Stomach smooth muscle (tissue), 2 donors: Measurements from ENCODE around the gene PPP4R4.
A peak's percentile ranks its signal among the peaks of the same experiment; 100 is the strongest.

Experiments used
- H3K27ac ChIP-seq: one replicate; pipeline ENCODE4 v1.7.0; 2013; ENCODE audit warnings: mild to moderate bottlenecking, low read length, inconsistent platforms
- H3K27me3 ChIP-seq, 2 donors: one replicate each; pipeline ENCODE4 v1.7.0; 2013; ENCODE audit warnings: low read length in 2 of 2; ENCODE audit not compliant: insufficient read depth in 2 of 2, control insufficient read depth in 1 of 2
- H3K36me3 ChIP-seq, 2 donors: one replicate each; pipeline ENCODE4 v1.7.0; 2013; ENCODE audit warnings: low read length in 2 of 2; ENCODE audit not compliant: control insufficient read depth in 2 of 2, insufficient read depth in 2 of 2
- H3K4me1 ChIP-seq: one replicate; pipeline ENCODE4 v1.7.0; 2013; ENCODE audit warnings: low read length; ENCODE audit not compliant: control insufficient read depth, insufficient read depth
- H3K4me3 ChIP-seq, 2 donors: one replicate each; pipeline ENCODE4 v1.7.0; 2013; ENCODE audit warnings: low read length in 2 of 2
- H3K9ac ChIP-seq, 2 donors: one replicate each; pipeline ENCODE4 v1.7.0; 2013; ENCODE audit warnings: low read length in 2 of 2, mild to moderate bottlenecking in 1 of 2
- H3K9me3 ChIP-seq, 2 donors: one replicate each; pipeline ENCODE4 v1.7.0; 2013; ENCODE audit warnings: low read length in 2 of 2; ENCODE audit not compliant: control insufficient read depth in 2 of 2
- donor health status: healthy.
- donor health status: Pancreatic carcinoma.

Gene PPP4R4

GRCh38 chr14:94164685-94165431 lies 9.3 kb upstream of the PPP4R4 start:
- Histone ChIP-seq H3K4me3 (no peak overlapping the region), H3K27me3 (peaks cover 5 to 16% of the 10 kb centered on the region in 2 donors), H3K36me3 (no peaks in the 10 kb centered on the region), H3K9ac (no peak overlapping the region), H3K27ac (no peak overlapping the region), H3K9me3 (no peaks in the 10 kb centered on the region), H3K4me1 (no peaks in the 10 kb centered on the region)

DNA sequence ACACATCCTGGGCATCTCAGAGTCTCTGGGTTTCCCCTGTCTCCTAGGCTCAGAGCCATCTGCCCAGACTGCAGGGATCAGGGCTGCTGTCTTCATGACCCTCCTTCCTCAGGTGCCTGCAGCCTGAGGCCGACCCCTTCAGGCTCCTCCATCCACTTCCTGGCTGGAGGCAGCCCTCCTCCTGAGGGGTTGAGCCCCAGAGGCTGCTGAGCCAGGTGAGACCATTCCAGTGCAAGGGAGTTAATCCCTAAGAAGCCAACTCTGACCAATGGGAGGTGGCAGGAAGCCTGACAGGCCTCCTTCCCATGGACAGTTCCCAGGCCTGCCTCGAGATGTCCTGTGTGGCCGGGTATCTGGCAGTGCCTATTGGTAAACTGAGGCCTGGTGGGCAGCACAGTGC lies 8.4 kb upstream of the PPP4R4 start:
- H3K4me1 ChIP-seq, result no peaks in the 10 kb centered on the region
- peaks cover 5 to 16% of the 10 kb centered on the region in 2 donors for H3K27me3 ChIP-seq
- H3K9me3 ChIP-seq, result no peaks in the 10 kb centered on the region
- no peaks in the 10 kb centered on the region for H3K36me3 ChIP-seq
- H3K9ac ChIP-seq, result no peak overlapping the region
- no peak overlapping the region for H3K27ac ChIP-seq
- H3K4me3 ChIP-seq, result no peak overlapping the region

GRCh38 chr14:94170136-94170535 lies 4.0 kb upstream of the PPP4R4 start:
- Histone ChIP-seq H3K27me3 (peaks cover 21 to 33% of the 10 kb centered on the region in 2 donors), H3K9me3 (no peaks in the 10 kb centered on the region), H3K4me3 (no peak overlapping the region), H3K36me3 (no peaks in the 10 kb centered on the region), H3K27ac (no peak overlapping the region), H3K9ac (no peak overlapping the region), H3K4me1 (peaks cover 12% of the 10 kb centered on the region)

DNA sequence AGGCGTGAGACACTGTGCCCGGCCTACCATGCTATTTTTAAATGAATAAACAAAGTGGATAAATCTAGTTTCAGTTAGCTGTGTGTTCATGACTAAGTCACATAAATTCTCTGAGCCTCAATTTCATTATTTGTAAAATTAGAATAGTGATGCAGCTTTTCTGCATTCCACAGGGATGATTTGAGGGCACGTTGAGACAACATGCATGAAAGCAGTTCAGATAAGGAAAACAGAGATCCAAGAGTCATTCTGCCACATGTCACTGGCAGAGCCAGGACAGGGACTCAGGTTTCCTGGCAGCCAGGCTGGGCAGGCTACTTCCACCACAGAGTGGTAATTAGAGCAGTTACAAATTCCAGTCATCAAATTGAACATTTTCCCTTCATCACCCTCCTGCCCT lies 2.9 kb upstream of the PPP4R4 start:
- Histone ChIP-seq H3K27me3 (peaks cover 21 to 37% of the 10 kb centered on the region in 2 donors), H3K4me1 (peaks cover 14% of the 10 kb centered on the region), H3K27ac (no peak overlapping the region), H3K4me3 (no peak overlapping the region), H3K9ac (no peak overlapping the region), H3K9me3 (no peaks in the 10 kb centered on the region), H3K36me3 (no peaks in the 10 kb centered on the region)

DNA sequence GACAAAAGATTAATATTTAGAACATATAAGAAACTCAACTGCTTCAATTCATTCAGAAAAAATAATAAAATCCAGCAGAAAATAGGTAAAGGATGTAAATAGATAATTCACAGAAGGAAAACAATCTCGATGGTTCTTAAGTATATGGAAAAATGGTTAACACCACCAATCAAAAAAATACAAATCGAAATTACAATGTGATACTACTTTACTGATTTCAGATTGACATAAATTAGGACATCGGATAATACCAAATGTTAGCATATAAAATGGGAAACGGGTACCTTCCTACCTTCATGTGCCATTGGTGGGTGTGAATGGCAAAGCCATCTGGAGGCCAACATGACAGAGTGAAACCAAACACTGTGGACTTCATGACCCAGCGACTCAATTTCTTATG lies 1.6 kb upstream of the PPP4R4 start:
- Histone ChIP-seq H3K9me3 (no peaks in the 10 kb centered on the region), H3K27ac (no peak overlapping the region), H3K27me3 (peaks cover 17 to 50% of the 10 kb centered on the region in 2 donors), H3K36me3 (no peaks in the 10 kb centered on the region), H3K4me1 (peaks cover 14% of the 10 kb centered on the region), H3K9ac (no peak overlapping the region), H3K4me3 (no peak overlapping the region)

DNA sequence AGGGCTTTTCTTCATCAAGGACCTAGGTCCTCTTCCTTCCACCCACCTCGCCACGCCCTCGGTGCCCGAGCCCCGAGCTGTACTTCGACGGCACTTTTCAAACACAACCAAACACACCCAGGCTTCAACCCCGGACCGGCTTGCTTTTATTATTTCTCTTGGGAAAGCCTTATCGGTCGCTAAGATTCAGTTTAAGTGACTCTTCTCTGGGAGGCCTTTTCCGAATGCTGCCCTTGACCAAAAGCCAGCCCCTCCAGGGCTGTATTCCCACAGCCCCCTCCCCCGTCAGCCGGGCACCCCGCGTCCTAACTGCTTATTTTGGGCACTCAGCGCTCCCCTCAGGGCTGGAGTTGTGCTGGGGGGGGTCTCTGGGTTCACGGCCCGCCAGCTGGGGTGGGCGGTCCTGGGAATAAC lies 644 bp upstream of the PPP4R4 start:
- Histone ChIP-seq H3K36me3 (no peaks in the 10 kb centered on the region), H3K9me3 (no peaks in the 10 kb centered on the region), H3K9ac (peak overlapping the region in 1 of 2 donors; percentile 32), H3K4me3 (peak overlapping the region; percentile 58 to 68), H3K27me3 (peaks cover 17 to 55% of the 10 kb centered on the region in 2 donors), H3K27ac (no peak overlapping the region), H3K4me1 (peaks cover 14% of the 10 kb centered on the region)

- Histone ChIP-seq H3K36me3 (no peaks in the 10 kb centered on the region), H3K9me3 (no peaks in the 10 kb centered on the region), H3K4me3 (peak overlapping the region; percentile 13 to 67), H3K27ac (no peak overlapping the region), H3K4me1 (peaks cover 14% of the 10 kb centered on the region), H3K9ac (no peak overlapping the region), H3K27me3 (peaks cover 20 to 60% of the 10 kb centered on the region in 2 donors)
Measured at GRCh38 chr14:94174604-94175010, 485 bp downstream of the PPP4R4 start.

DNA sequence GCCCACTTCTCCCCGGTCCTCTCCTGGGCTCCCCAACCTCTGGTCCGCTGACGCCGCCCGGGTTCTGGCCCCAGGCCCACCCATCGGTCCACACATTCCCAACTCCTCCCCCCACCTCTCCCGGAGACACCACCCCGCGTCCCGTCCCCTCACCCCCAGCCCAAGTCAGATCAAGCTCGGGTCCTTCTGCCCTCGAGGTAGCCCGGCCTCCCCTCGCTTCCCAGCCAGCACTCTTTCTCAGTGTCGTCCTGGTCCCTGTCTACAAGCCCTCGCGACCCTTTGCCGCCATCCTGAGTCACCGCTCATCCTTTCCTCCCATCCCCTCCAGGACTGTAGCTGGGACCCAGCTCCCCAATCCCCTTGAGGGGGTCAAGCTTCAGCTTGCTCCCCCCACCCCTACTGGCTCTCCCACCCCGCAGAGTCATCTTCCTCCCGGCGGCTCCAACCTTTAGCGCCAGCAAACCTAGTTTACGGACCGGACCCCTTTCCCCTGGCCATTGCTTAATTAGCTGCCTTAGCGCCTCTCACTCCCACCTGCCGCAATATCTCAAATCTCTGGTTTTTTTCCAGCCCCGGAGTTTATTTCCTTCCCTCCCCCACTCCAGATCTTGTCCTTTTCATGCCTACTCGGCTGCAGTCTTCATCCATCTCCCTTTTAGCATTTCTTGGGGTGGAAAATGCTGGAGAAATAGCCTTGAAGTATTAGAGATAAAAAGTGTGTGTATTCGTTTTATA lies 1.1 kb downstream of the PPP4R4 start:
- no peaks in the 10 kb centered on the region for H3K36me3 ChIP-seq
- H3K4me1 ChIP-seq, result peaks cover 14% of the 10 kb centered on the region
- no peaks in the 10 kb centered on the region for H3K9me3 ChIP-seq
- H3K9ac ChIP-seq, result no peak overlapping the region
- H3K27ac ChIP-seq, result no peak overlapping the region
- peak overlapping the region in 1 of 2 donors; percentile 40 for H3K4me3 ChIP-seq
- peaks cover 20 to 61% of the 10 kb centered on the region in 2 donors for H3K27me3 ChIP-seq

- Histone ChIP-seq H3K27ac (no peak overlapping the region), H3K9ac (no peak overlapping the region), H3K4me1 (peaks cover 14% of the 10 kb centered on the region), H3K9me3 (no peaks in the 10 kb centered on the region), H3K27me3 (peaks cover 20 to 61% of the 10 kb centered on the region in 2 donors), H3K4me3 (no peak overlapping the region), H3K36me3 (no peaks in the 10 kb centered on the region)
Measured at GRCh38 chr14:94175747-94176146, 1.6 kb downstream of the PPP4R4 start.

DNA sequence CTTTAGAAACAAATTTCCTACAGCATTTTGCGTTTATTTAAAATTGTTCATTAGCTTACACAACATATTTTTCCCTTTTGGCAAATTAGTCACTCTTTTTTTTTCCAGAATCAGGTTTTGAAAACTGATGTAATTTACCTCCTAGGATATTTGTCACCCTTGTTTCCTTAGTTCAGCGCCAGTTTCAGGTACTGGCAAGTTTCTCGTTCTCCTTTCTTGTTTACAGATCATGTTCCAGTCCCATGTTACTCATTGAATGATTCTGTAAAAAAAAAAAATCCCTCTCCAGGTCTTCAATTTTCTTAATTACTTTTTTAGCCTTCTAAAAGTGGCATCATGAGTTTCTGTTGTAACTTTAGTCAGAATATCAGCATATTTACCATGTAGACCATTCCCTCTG lies 2.7 kb downstream of the PPP4R4 start:
- Histone ChIP-seq H3K9ac (no peak overlapping the region), H3K4me1 (peaks cover 14% of the 10 kb centered on the region), H3K4me3 (no peak overlapping the region), H3K27me3 (peaks cover 18 to 59% of the 10 kb centered on the region in 2 donors), H3K36me3 (no peaks in the 10 kb centered on the region), H3K27ac (no peak overlapping the region), H3K9me3 (no peaks in the 10 kb centered on the region)

DNA sequence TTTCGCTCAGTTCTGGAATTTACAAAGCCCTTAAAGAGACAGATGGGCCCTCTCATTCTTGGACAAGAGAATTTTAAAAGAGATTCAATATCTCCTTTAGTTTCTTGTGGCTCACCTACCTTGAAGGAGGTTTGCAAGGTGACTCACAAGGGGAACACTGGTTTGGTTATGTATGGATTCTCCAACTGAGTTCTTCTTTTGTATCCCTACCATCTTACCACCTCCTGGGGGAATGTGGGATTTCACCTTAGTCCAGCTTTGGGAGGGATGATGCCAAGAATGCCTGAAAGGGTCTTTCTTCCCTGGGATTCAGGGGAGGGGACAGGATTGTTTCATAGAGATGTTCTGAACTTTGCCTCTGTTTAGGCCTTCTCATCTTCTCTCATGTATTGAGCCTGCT lies 3.7 kb downstream of the PPP4R4 start:
- Histone ChIP-seq H3K9me3 (no peaks in the 10 kb centered on the region), H3K27me3 (peaks cover 18 to 51% of the 10 kb centered on the region in 2 donors), H3K9ac (no peak overlapping the region), H3K36me3 (no peaks in the 10 kb centered on the region), H3K4me1 (peaks cover 14% of the 10 kb centered on the region), H3K4me3 (no peak overlapping the region), H3K27ac (no peak overlapping the region)
